RWPE1 (cell line): ENCODE results near the gene ZNF621.

Experiments used
- CTCF ChIA-PET: fragments of 350-600 bp; sonication (Branson Sonifier 250); formaldehyde crosslinking; extraction: SDS; loops from one replicate; lab custom pipeline; 2021; lab: Yijun Ruan, JAX
- POLR2A ChIA-PET: fragments of 400-600 bp; formaldehyde crosslinking; extraction: SDS; loops from one replicate; lab custom pipeline; 2020; ENCODE audit warnings: antibody characterized with exemption; ENCODE audit not compliant: low non-redundant PET; lab: Yijun Ruan, JAX
- DNase-seq: peaks from one replicate; pipeline ENCODE4 v3.0.0; 2012; ENCODE audit warnings: low spot score
- H3K27ac ChIP-seq: fragments of 450-650 bp; 2 replicates; pipeline ENCODE4 v1.5.1; 2017
- TF ChIP-seq, protein P1 (sequence below): fragments of 450-650 bp; conservative IDR thresholded peaks from 2 replicates; pipeline ENCODE4 v1.5.1; 2017; ENCODE audit warnings: low read depth, mild to moderate bottlenecking

ZNF621 gene

DNA sequence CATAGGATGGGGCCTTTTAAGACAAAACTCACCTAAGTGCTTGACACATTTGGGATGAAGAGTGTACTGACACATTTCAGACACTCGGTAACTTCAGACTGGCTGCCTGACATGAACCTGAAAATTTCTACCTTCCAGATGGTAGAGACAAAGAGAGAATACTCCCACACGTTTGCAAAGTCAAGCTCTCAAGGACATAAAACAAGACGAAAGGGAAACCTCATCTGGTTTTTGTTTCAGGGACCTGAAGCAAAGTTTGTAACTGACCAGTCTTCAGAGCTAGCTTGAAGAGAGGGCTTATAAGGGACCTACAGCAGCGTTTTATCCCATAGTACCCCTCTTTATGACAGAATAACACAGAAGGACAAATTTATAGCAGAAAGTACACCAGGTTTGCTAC, 41.9 kb downstream of the ZNF621 start:
- H3K27ac ChIP-seq: no peak overlapping the region
- DNase-seq: no peak
- TF ChIP-seq, protein P1, sequence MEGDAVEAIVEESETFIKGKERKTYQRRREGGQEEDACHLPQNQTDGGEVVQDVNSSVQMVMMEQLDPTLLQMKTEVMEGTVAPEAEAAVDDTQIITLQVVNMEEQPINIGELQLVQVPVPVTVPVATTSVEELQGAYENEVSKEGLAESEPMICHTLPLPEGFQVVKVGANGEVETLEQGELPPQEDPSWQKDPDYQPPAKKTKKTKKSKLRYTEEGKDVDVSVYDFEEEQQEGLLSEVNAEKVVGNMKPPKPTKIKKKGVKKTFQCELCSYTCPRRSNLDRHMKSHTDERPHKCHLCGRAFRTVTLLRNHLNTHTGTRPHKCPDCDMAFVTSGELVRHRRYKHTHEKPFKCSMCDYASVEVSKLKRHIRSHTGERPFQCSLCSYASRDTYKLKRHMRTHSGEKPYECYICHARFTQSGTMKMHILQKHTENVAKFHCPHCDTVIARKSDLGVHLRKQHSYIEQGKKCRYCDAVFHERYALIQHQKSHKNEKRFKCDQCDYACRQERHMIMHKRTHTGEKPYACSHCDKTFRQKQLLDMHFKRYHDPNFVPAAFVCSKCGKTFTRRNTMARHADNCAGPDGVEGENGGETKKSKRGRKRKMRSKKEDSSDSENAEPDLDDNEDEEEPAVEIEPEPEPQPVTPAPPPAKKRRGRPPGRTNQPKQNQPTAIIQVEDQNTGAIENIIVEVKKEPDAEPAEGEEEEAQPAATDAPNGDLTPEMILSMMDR: no peak
- ChIA-PET POLR2A (no interaction called here), CTCF (no interaction called here)

DNA sequence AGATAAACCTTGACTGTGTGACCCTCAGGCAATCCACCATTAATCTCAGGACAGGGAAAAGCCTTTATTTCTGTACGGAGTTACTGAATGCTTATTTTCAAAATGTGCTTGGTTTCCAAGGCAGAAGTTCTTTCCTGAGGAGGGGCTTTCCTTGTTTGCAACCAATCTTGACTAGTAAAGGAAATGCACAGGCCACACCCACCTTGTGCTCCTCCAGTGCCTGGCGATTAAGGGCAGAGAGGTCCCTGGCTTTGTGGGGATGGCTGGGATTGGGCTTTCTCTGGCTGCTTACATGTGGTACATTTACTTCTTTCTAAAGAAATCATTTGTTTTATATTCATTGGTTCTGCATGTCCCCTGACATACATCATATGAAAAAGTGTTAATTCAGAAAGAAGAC, 47.8 kb downstream of the ZNF621 start:
- TF ChIP-seq, protein P1: no peak
- no peak overlapping the region for H3K27ac ChIP-seq
- ChIA-PET POLR2A (no interaction called here), CTCF (no interaction called here)
- no peak for DNase-seq

DNA sequence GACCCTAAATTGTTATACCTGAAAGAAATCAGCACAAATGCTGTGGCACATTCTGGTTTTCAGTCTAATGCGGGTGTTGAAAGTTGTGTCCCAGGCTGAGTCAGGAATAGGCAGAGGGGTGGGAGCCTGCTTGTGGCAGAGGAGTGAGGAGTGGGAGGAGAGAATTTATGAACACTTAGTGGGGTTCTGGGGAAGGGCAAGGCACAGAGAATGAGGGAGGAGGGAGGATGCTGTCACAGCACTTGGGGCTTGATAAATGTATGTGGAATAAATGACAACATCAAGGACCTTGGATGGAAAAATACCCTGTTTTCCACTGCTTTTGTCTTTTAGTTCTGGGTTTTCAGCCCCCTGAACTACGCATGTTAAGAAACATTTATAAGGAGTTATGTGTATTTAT, 49.3 kb downstream of the ZNF621 start:
- DNase-seq: no peak
- no peak overlapping the region for H3K27ac ChIP-seq
- ChIA-PET CTCF (no interaction called here), POLR2A (no interaction called here)
- TF ChIP-seq, protein P1: no peak

DNA sequence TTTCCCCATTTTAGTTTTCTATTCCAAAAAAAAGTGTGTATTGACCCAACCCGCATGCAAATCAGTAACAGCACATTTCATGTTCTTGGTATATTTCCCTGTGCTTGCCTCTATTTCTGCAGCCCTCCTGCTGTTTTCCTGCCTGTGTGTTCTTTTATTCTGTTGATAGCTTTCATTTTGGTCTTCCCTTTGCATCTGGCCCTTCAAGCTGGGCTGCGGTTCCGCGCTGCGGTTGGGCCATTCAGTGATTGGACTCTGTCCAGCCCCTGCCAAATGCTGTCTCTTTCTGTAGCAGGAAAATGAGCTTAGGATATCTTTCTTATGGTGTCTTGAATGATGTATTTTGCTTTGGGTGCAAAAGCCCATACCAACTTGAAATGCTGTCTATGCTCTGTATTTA, 49.9 kb downstream of the ZNF621 start:
- DNase-seq: no peak
- no peak overlapping the region for H3K27ac ChIP-seq
- ChIA-PET POLR2A (no interaction called here), CTCF (interaction anchor here (0.5 kb wide), 1 partner anchor 247 kb away, joined by 3 read pairs; no protein-coding TSS in a partner anchor)
- TF ChIP-seq, protein P1: no peak

DNA sequence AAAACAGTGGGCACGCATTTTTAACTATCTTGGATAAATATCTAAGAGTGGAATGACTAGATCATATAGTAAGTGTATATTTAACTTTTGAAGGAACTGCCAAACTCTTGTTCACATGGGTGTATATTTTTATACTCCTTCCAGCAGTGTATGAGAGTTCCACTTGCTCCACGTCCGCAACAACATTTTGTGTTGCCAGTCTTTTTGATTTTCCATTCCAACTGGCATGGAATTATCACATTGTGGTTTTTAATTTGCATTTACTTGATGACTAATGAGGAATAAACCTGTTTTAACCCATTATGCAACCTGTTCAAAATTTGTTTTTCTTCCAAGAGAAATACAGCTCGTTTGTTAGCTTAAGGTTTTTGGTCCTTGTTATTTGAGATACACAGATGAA, 51.6 kb downstream of the ZNF621 start:
- DNase-seq: no peak
- no peak overlapping the region for H3K27ac ChIP-seq
- TF ChIP-seq, protein P1: no peak
- ChIA-PET POLR2A (no interaction called here), CTCF (no interaction called here)

DNA sequence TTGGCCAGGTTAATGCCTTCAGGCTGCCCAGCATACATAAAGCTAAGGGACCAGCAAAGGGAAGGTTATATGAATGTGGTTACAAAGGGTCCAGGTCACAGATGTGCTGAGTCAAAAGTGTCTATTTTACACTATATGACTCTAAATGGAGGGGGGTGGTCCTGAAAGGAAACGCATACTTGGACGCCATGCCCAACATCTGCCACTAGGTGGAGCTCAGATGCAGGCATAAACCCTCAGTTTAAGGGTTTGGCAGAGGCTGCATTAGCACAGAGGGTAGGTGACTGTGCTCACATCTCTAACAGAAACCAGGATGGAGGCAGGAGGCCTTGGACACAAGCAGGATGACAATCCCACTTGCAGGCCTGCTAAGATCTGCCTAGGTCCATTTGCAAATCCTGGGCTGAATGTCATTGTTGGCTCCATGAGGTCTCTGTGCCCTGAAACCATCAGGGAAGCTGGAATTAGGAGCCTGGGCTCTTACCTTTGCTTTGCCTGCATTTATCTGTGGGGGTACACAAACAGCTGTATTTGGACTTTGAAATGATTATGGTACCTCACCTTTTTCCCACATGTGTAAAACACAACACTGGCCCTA, 55.8 kb downstream of the ZNF621 start:
- ChIA-PET POLR2A (no interaction called here), CTCF (interaction anchor here (0.5 to 1.2 kb wide), 8 partner anchors 17 to 1303 kb away, joined by 3 to 4 read pairs (median 3); no protein-coding TSS in a partner anchor)
- TF ChIP-seq, protein P1: peak; percentile 90
- peak; percentile 54 for DNase-seq
- H3K27ac ChIP-seq: no peak overlapping the region
